Pons (tissue), 1 donor: ENCODE results near the gene LYPLA2.

Experiments used
- DNase-seq: peaks from one replicate; pipeline ENCODE4 v3.0.0-alpha.2; 2016; ENCODE audit warnings: low spot score

Gene LYPLA2

DNA sequence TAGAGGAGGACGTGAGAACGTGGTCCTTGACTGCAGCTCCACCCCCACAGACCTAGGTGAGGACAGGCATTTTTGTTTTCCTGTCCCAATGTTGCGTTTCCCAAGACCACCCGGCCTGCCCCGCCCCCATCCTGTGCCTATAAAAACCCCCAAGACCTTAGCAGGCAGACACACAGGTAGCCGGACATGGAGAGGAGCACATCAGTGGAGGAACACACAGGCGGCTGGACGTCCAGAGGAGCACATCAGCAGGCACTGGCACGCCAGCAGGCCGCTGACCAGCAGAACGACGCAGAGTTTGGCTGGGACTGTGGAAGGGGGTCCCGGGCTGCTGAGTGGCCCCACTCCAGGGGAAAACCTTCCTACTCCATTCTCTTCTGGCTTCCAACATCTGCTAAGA is 47.0 kb downstream of the LYPLA2 start:
- no peak for DNase-seq

DNA sequence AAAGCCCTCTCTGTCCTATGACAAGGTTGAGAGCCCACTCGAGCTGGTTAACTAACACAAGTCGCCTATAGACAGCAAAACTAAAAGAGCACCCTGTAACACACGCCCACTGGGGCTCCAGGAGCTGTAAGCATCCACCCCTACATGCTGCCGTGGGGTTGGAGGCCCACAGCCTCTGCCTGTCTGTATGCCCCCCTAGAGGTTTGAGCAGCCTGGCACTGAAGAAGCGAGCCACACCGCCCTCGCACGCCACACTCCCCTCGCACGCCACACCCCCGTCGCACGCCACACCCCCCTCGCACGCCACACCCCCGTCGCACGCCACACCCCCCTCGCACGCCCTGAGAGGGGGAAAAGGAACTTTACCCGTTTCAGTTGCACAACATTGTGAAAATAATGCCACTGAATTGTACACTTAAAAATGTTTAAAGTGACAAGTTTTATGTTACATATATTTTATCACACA is 47.5 kb downstream of the LYPLA2 start:
- DNase-seq: no peak

GRCh38 chr1:23843644-23844043 is 52.7 kb downstream of the LYPLA2 start:
- no peak for DNase-seq
